H9 (cell line): ENCODE data around the gene BRF1. TPM values are rescaled to one million over a fixed set of nuclear protein-coding genes. Genes with fewer than 3 reads are reported as not detected.
A peak's percentile ranks its signal among the peaks of the same experiment; 100 is the strongest.

Experiments
- DNase-seq: peaks from one replicate; pipeline ENCODE4 v3.0.0-alpha.2; 2017
- H2AFZ ChIP-seq: one replicate; pipeline ENCODE4 v1.6.1; 2013; ENCODE audit warnings: mild to moderate bottlenecking, low read length, control low read depth, moderate library complexity
- H2AK5ac ChIP-seq: 2 replicates; pipeline ENCODE4 v1.6.1; 2013; ENCODE audit warnings: low read length, control low read depth, mixed read lengths; ENCODE audit not compliant: insufficient read length
- H2BK120ac ChIP-seq: one replicate; pipeline ENCODE4 v1.6.1; 2013; ENCODE audit warnings: low read depth, mild to moderate bottlenecking, low read length, control low read depth, inconsistent platforms; ENCODE audit not compliant: poor library complexity, severe bottlenecking
- H2BK12ac ChIP-seq: 2 replicates; pipeline ENCODE4 v1.6.1; 2013; ENCODE audit warnings: low read length, control low read depth, mixed read lengths, low read depth; ENCODE audit not compliant: insufficient read length
- H2BK15ac ChIP-seq: 2 replicates; pipeline ENCODE4 v1.6.1; 2013; ENCODE audit warnings: low read depth, low read length, control low read depth
- H2BK20ac ChIP-seq: one replicate; pipeline ENCODE4 v1.6.1; 2013; ENCODE audit warnings: low read depth, mild to moderate bottlenecking, low read length, control low read depth, inconsistent platforms; ENCODE audit not compliant: poor library complexity, severe bottlenecking
- H2BK5ac ChIP-seq: 2 replicates; pipeline ENCODE4 v1.6.1; 2013; ENCODE audit warnings: low read length, control low read depth, mixed read lengths; ENCODE audit not compliant: insufficient read length
- H3K14ac ChIP-seq: 2 replicates; pipeline ENCODE4 v1.6.1; 2013; ENCODE audit warnings: low read length, control low read depth; ENCODE audit not compliant: insufficient read depth
- H3K18ac ChIP-seq: 2 replicates; pipeline ENCODE4 v1.6.1; 2013; ENCODE audit warnings: low read depth, mild to moderate bottlenecking, mixed read lengths, low read length, control low read depth; ENCODE audit not compliant: insufficient read length
- H3K23ac ChIP-seq: 2 replicates; pipeline ENCODE4 v1.6.1; 2013; ENCODE audit warnings: low read length, control low read depth, mixed read lengths, low read depth; ENCODE audit not compliant: insufficient read length
- H3K23me2 ChIP-seq: 2 replicates; pipeline ENCODE4 v1.6.1; 2013; ENCODE audit warnings: low read depth, mild to moderate bottlenecking, mixed read lengths, low read length, control low read depth; ENCODE audit not compliant: insufficient read length, poor library complexity, severe bottlenecking
- H3K27ac ChIP-seq: 2 replicates; pipeline ENCODE4 v1.5.1; 2013; ENCODE audit warnings: low read length, control low read depth, mixed read lengths, low read depth; ENCODE audit not compliant: insufficient read length
- H3K27me3 ChIP-seq: 2 replicates; pipeline ENCODE4 v1.6.1; 2013; ENCODE audit warnings: low read length, control low read depth, inconsistent platforms; ENCODE audit not compliant: insufficient read depth
- H3K4ac ChIP-seq: 2 replicates; pipeline ENCODE4 v1.6.1; 2013; ENCODE audit warnings: low read depth, mild to moderate bottlenecking, control low read depth, inconsistent platforms, low read length, moderate library complexity
- H3K4me1 ChIP-seq: 2 replicates; pipeline ENCODE4 v1.6.1; 2013; ENCODE audit warnings: low read length, control low read depth, inconsistent platforms; ENCODE audit not compliant: insufficient read depth
- H3K4me2 ChIP-seq: 2 replicates; pipeline ENCODE4 v1.6.1; 2013; ENCODE audit warnings: low read length, control low read depth, mixed read lengths; ENCODE audit not compliant: insufficient read length, insufficient read depth
- H3K56ac ChIP-seq: 2 replicates; pipeline ENCODE4 v1.6.1; 2013; ENCODE audit warnings: low read depth, mild to moderate bottlenecking, mixed read lengths, low read length, control low read depth; ENCODE audit not compliant: insufficient read length
- H3K79me1 ChIP-seq: 2 replicates; pipeline ENCODE4 v1.6.1; 2013; ENCODE audit warnings: low read depth, mild to moderate bottlenecking, moderate library complexity, low read length, control low read depth, inconsistent platforms; ENCODE audit not compliant: insufficient read depth, poor library complexity, severe bottlenecking
- H3K79me2 ChIP-seq: 2 replicates; pipeline ENCODE4 v1.6.1; 2013; ENCODE audit warnings: low read length, control low read depth, inconsistent platforms; ENCODE audit not compliant: insufficient read depth
- H3K9ac ChIP-seq: 2 replicates; pipeline ENCODE4 v1.6.1; 2013; ENCODE audit warnings: low read length, control low read depth, mixed read lengths; ENCODE audit not compliant: insufficient read length; ENCODE audit errors: extremely low read depth
- H3K9me3 ChIP-seq: one replicate; pipeline ENCODE4 v1.6.1; 2013; ENCODE audit warnings: low read depth, low read length, inconsistent platforms; ENCODE audit not compliant: control insufficient read depth
- H3T11ph ChIP-seq: one replicate; pipeline ENCODE4 v1.6.1; 2013; ENCODE audit warnings: mild to moderate bottlenecking, low read length, control low read depth, inconsistent platforms
- H4K20me1 ChIP-seq: one replicate; pipeline ENCODE4 v1.6.1; 2013; ENCODE audit not compliant: control insufficient read depth, insufficient read length, insufficient read depth
- H4K5ac ChIP-seq: 2 replicates; pipeline ENCODE4 v1.6.1; 2013; ENCODE audit warnings: low read depth, mild to moderate bottlenecking, mixed read lengths, low read length, control low read depth; ENCODE audit not compliant: insufficient read length
- H4K8ac ChIP-seq: replicated peaks from 2 replicates; pipeline ENCODE4 v1.6.1; 2013; ENCODE audit warnings: low read length, control low read depth, mixed read lengths, low read depth; ENCODE audit not compliant: insufficient read length
- H4K91ac ChIP-seq: 2 replicates; pipeline ENCODE4 v1.6.1; 2013; ENCODE audit warnings: low read depth, mild to moderate bottlenecking, moderate library complexity, mixed read lengths, low read length, control low read depth; ENCODE audit not compliant: insufficient read length
- H3K27ac Mint-ChIP-seq, 3 experiments: 2 replicates in 2 of 3; 3 replicates in 1 of 3; pipeline ENCODE4 v1.8.0; 2020 to 2021; ENCODE audit warnings: mixed read lengths in 3 of 3, mild to moderate bottlenecking in 1 of 3, moderate library complexity in 1 of 3
- H3K27me3 Mint-ChIP-seq: 2 replicates; pipeline ENCODE4 v1.8.0; 2021; ENCODE audit warnings: low read depth, mild to moderate bottlenecking, moderate library complexity, mixed read lengths
- H3K36me3 Mint-ChIP-seq, 3 experiments: 2 replicates in 2 of 3; 3 replicates in 1 of 3; pipeline ENCODE4 v1.8.0; 2020 to 2021; ENCODE audit warnings: low read depth in 3 of 3, mixed read lengths in 3 of 3; ENCODE audit not compliant: insufficient read depth in 1 of 3
- H3K4me1 Mint-ChIP-seq, 2 experiments: 2 replicates each; pipeline ENCODE4 v1.8.0; 2020; ENCODE audit warnings: mixed read lengths in 2 of 2
- H3K4me3 Mint-ChIP-seq, 2 experiments: 2 replicates in 1 of 2; 3 replicates in 1 of 2; pipeline ENCODE4 v1.8.0; 2020 to 2021; ENCODE audit warnings: mild to moderate bottlenecking in 2 of 2, mixed read lengths in 2 of 2, moderate library complexity in 1 of 2
- H3K9me3 Mint-ChIP-seq, 2 experiments: 2 replicates in 1 of 2; 3 replicates in 1 of 2; pipeline ENCODE4 v1.8.0; 2020; ENCODE audit warnings: mild to moderate bottlenecking in 2 of 2, mixed read lengths in 2 of 2, moderate library complexity in 1 of 2
- CTCF ChIP-seq: fragments of 200-600 bp; sonication (generic); conservative IDR thresholded peaks from 3 replicates; pipeline ENCODE4 v1.8.0; 2021; ENCODE audit warnings: antibody characterized with exemption, mild to moderate bottlenecking
- WGBS: extraction: QIAGEN DNeasy Blood & Tissue Kit; methylation state at CpG from one replicate; pipeline ENCODE4 v1.1.7; 2013; ENCODE audit warnings: missing lambda C conversion rate, low lambda C conversion rate, mixed read lengths; ENCODE audit not compliant: insufficient read length; ENCODE audit errors: extremely low coverage; 5-methylcytosine and 5-hydroxymethylcytosine counted together
- total RNA-seq: library from RNA; stranded (reverse); gene quantifications from 2 replicates; pipeline ENCODE4 v1.2.1, GENCODE V29; 2021

The BRF1 gene
- total RNA-seq, 1 experiment from 2014 or later, result 28.3 TPM

- H3K4me2 ChIP-seq, result no peak overlapping the region
- H3K4me1 Mint-ChIP-seq, result peaks cover 48 to 61% of the 10 kb centered on the region in 2 experiments
These were observed 23.4 kb upstream of the BRF1 start for GRCh38 chr14:105324080-105324778.

More at GRCh38 chr14:105324080-105324778, 23.4 kb upstream of the BRF1 start:
- TF ChIP-seq CTCF, result no peak
- Histone ChIP-seq H4K91ac (peak overlapping the region; percentile 56), H2BK20ac (no peak overlapping the region), H3K9ac (no peak overlapping the region), H2BK15ac (no peak overlapping the region), H4K8ac (no peak overlapping the region), H3K79me2 (peaks cover 19% of the 10 kb centered on the region; the same call in 1 of the 2 replicates), H3K4me1 (peaks cover 9% of the 10 kb centered on the region; the same call in 1 of the 2 replicates), H3K27ac (no peak overlapping the region), H3K27me3 (no peaks in the 10 kb centered on the region), H3K4ac (no peak overlapping the region), H3K79me1 (peaks cover 14% of the 10 kb centered on the region), H3K9me3 (no peaks in the 10 kb centered on the region), H3T11ph (no peak overlapping the region), H2BK120ac (no peak overlapping the region), H4K20me1 (no peaks in the 10 kb centered on the region), H3K23ac (no peak overlapping the region), H3K18ac (no peak overlapping the region), H2AFZ (no peak overlapping the region), H2AK5ac (no peak overlapping the region), H2BK5ac (no peak overlapping the region), H3K23me2 (no peaks in the 10 kb centered on the region), H3K14ac (peak overlapping the region; percentile 12; the same call in 1 of the 2 replicates), H2BK12ac (no peak overlapping the region), H4K5ac (no peak overlapping the region), H3K56ac (no peak overlapping the region)
- Mint-ChIP-seq H3K27ac (peak overlapping the region; percentile 8 to 95 (median 77); a peak in 3 of 7 replicates), H3K27me3 (no peaks in the 10 kb centered on the region), H3K36me3 (peaks cover 0 to 9% (median 2%) of the 10 kb centered on the region in 3 experiments; a peak in 5 of 7 replicates), H3K9me3 (peaks cover 0 to 2% of the 10 kb centered on the region in 2 experiments; a peak in 1 of 5 replicates), H3K4me3 (no peak overlapping the region)
- no CpG with 5 or more reads among the region's 30 CpGs for WGBS
- no peak for DNase-seq
